Measurements from ENCODE around the gene SNRNP48. TPM values are rescaled to one million over a fixed set of nuclear protein-coding genes. Genes with fewer than 3 reads are reported as not detected.

The SNRNP48 gene
- total and polyA plus RNA-seq, 3 experiments from 2014 or later = 11.2 to 15.0 (median 14.6) TPM

- H3K36me3 Mint-ChIP-seq = no peaks in the 10 kb centered on the region
- Histone ChIP-seq H3K4me3 (ENCODE audit: low read length) (no peak overlapping the region), H3K9me3 (ENCODE audit: low read length) (no peaks in the 10 kb centered on the region), H3K4me1 (ENCODE audit: insufficient read depth, low read length) (no peaks in the 10 kb centered on the region), H3K27me3 (ENCODE audit: insufficient read depth, low read length, poor library complexity, severe bottlenecking) (no peaks in the 10 kb centered on the region), H3K36me3 (ENCODE audit: insufficient read depth, low read length) (no peaks in the 10 kb centered on the region), H3K27ac (ENCODE audit: low read depth, low read length) (no peak overlapping the region)
- H3K4me1 Mint-ChIP-seq = no peaks in the 10 kb centered on the region
- DNase-seq = no peak
- no peak overlapping the region for H3K27ac Mint-ChIP-seq
- H3K27me3 Mint-ChIP-seq = peaks cover 30 to 44% of the 10 kb centered on the region in 2 donors
- ChIA-PET CTCF (no interaction called here), POLR2A (no interaction called here)
- H3K4me3 Mint-ChIP-seq = no peak overlapping the region
- peaks cover 0 to 3% (median 0%) of the 10 kb centered on the region in 5 donors for H3K9me3 Mint-ChIP-seq
Measured at GRCh38 chr6:7658543-7658942, 68.5 kb downstream of the SNRNP48 start.

- H3K4me1 ChIP-seq (ENCODE audit: insufficient read depth, low read length) = no peaks in the 10 kb centered on the region
- H3K4me1 Mint-ChIP-seq = no peaks in the 10 kb centered on the region
- H3K27me3 ChIP-seq (ENCODE audit: insufficient read depth, low read length, poor library complexity, severe bottlenecking) = no peaks in the 10 kb centered on the region
- no peaks in the 10 kb centered on the region for H3K36me3 ChIP-seq (ENCODE audit: insufficient read depth, low read length)
- H3K27me3 Mint-ChIP-seq = peaks cover 19 to 34% of the 10 kb centered on the region in 2 donors
- H3K9me3 ChIP-seq (ENCODE audit: low read length) = no peaks in the 10 kb centered on the region
- DNase-seq = no peak
- H3K4me3 ChIP-seq (ENCODE audit: low read length) = no peak overlapping the region
- POLR2A ChIA-PET = no interaction called here
- peaks cover 0 to 4% (median 0%) of the 10 kb centered on the region in 5 donors for H3K9me3 Mint-ChIP-seq
- H3K36me3 Mint-ChIP-seq = no peaks in the 10 kb centered on the region
- CTCF ChIA-PET = no interaction called here
- H3K4me3 Mint-ChIP-seq = no peak overlapping the region
- no peak overlapping the region for H3K27ac ChIP-seq (ENCODE audit: low read depth, low read length)
- H3K27ac Mint-ChIP-seq = no peak overlapping the region
Measured at GRCh38 chr6:7661364-7661763, 71.4 kb downstream of the SNRNP48 start.

Other genes starting within 250 kb of the SNRNP48 start
- gene CAGE1, start 200.5 kb upstream of the SNRNP48 start, total RNA-seq = under 1 TPM in 1 of 2 experiments, not detected in 1; 0.18 TPM
- gene CAGE1, start 200.5 kb upstream of the SNRNP48 start, polyA plus RNA-seq = not detected
- 10 to 100 TPM; 59.4 to 63.8 TPM for gene RIOK1, start 200.4 kb upstream of the SNRNP48 start, total RNA-seq
- gene RIOK1, start 200.4 kb upstream of the SNRNP48 start, polyA plus RNA-seq = 23.7 TPM
- gene DSP, start 48.5 kb upstream of the SNRNP48 start, total RNA-seq = under 1 TPM in 1 of 2 experiments, not detected in 1; 0.04 TPM
- 0.08 TPM for gene DSP, start 48.5 kb upstream of the SNRNP48 start, polyA plus RNA-seq
- gene BMP6, start 135.9 kb downstream of the SNRNP48 start, total RNA-seq = not detected
- gene BMP6, start 135.9 kb downstream of the SNRNP48 start, polyA plus RNA-seq = not detected